ENCODE data around the gene KCNE3. TPM values are rescaled to one million over a fixed set of nuclear protein-coding genes. Genes with fewer than 3 reads are reported as not detected.

KCNE3 gene
- total RNA-seq, 1 experiment from 2014 or later, result 4.9 TPM

GRCh38 chr11:74471668-74472429 is 4.5 kb upstream of the KCNE3 start:
- WGBS (ENCODE audit: extremely low coverage, insufficient read length, low lambda C conversion rate), result no CpG with 5 or more reads among the region's 5 CpGs
- H3K18ac ChIP-seq (ENCODE audit: insufficient read length, low read depth, low read length), result no peak overlapping the region
- H4K91ac ChIP-seq (ENCODE audit: insufficient read length, low read depth, low read length), result no peak overlapping the region
- H3K27ac Mint-ChIP-seq, result no peak overlapping the region
- H3K79me1 ChIP-seq (ENCODE audit: insufficient read depth, low read depth, low read length, poor library complexity, severe bottlenecking), result no peaks in the 10 kb centered on the region
- DNase-seq, result no peak
- H2BK15ac ChIP-seq (ENCODE audit: low read depth, low read length), result no peak overlapping the region
- no peak overlapping the region for H3K4ac ChIP-seq (ENCODE audit: low read depth, low read length)
- TF ChIP-seq CTCF (conservative IDR thresholded peaks at IDR 0.05), result no peak
- H3K9me3 ChIP-seq (ENCODE audit: control insufficient read depth, low read depth, low read length), result no peaks in the 10 kb centered on the region
- H3K9ac ChIP-seq (ENCODE audit: extremely low read depth, insufficient read length, low read length), result no peak overlapping the region
- no peak overlapping the region for H2BK5ac ChIP-seq (ENCODE audit: insufficient read length, low read length)
- H3K79me2 ChIP-seq (ENCODE audit: insufficient read depth, low read length), result no peaks in the 10 kb centered on the region
- peaks cover 4% of the 10 kb centered on the region; the same call in 1 of the 2 replicates for H3K4me1 ChIP-seq (ENCODE audit: insufficient read depth, low read length)
- H2BK20ac ChIP-seq (ENCODE audit: low read depth, low read length, poor library complexity, severe bottlenecking), result no peak overlapping the region
- H4K20me1 ChIP-seq (ENCODE audit: control insufficient read depth, insufficient read depth, insufficient read length), result no peaks in the 10 kb centered on the region
- no peaks in the 10 kb centered on the region for H3K36me3 Mint-ChIP-seq (ENCODE audit: insufficient read depth in 1 of 3, low read depth in 3 of 3)
- no peak overlapping the region for H3K23ac ChIP-seq (ENCODE audit: insufficient read length, low read depth, low read length)
- no peak overlapping the region for H2BK12ac ChIP-seq (ENCODE audit: insufficient read length, low read depth, low read length)
- H4K8ac ChIP-seq (replicated peaks; ENCODE audit: insufficient read length, low read depth, low read length), result no peak overlapping the region
- H3K4me2 ChIP-seq (ENCODE audit: insufficient read depth, insufficient read length, low read length), result no peak overlapping the region
- no peak overlapping the region for H4K5ac ChIP-seq (ENCODE audit: insufficient read length, low read depth, low read length)
- H2BK120ac ChIP-seq (ENCODE audit: low read depth, low read length, poor library complexity, severe bottlenecking), result no peak overlapping the region
- H3K9me3 Mint-ChIP-seq, result no peaks in the 10 kb centered on the region; a peak in 1 of 5 replicates
- no peaks in the 10 kb centered on the region for H3K27me3 ChIP-seq (ENCODE audit: insufficient read depth, low read length)
- no peak overlapping the region for H3K56ac ChIP-seq (ENCODE audit: insufficient read length, low read depth, low read length)
- no peak overlapping the region for H3K27ac ChIP-seq (ENCODE audit: insufficient read length, low read depth, low read length)
- H3T11ph ChIP-seq (ENCODE audit: low read length), result no peak overlapping the region
- peaks cover 3% of the 10 kb centered on the region for H3K23me2 ChIP-seq (ENCODE audit: insufficient read length, low read depth, low read length, poor library complexity, severe bottlenecking)
- H2AFZ ChIP-seq (ENCODE audit: low read length), result no peak overlapping the region
- no peak overlapping the region for H3K4me3 Mint-ChIP-seq
- H2AK5ac ChIP-seq (ENCODE audit: insufficient read length, low read length), result no peak overlapping the region
- H3K4me1 Mint-ChIP-seq, result peaks cover 8 to 11% of the 10 kb centered on the region in 2 experiments
- H3K14ac ChIP-seq (ENCODE audit: insufficient read depth, low read length), result no peak overlapping the region
- peaks cover 9% of the 10 kb centered on the region for H3K27me3 Mint-ChIP-seq (ENCODE audit: low read depth)

Measured in H9 (cell line).